Activated naive CD4-positive, alpha-beta T cell treated with anti-CD3 and anti-CD28 coated beads, Interleukin-2, amount 50 U/mL, for 72 hours (primary cell): ENCODE measurements around the gene C3orf22. TPM values are rescaled to one million over a fixed set of nuclear protein-coding genes. Genes with fewer than 3 reads are reported as not detected.

Source experiments
- ATAC-seq, 2 donors: fragments of 150-1000 bp; cut with Tn5 transposase; 2 replicates each; pipeline ENCODE4 v1.10.0; 2021; ENCODE audit warnings: mild to moderate bottlenecking in 2 of 2, moderate library complexity in 2 of 2
- DNase-seq, 2 donors: peaks; one replicate each; pipeline ENCODE4 v3.0.0; 2021 to 2022; ENCODE audit warnings: low spot score in 2 of 2
- H3K27ac Mint-ChIP-seq, 2 donors: one replicate each; pipeline ENCODE4 v1.8.0; 2022; ENCODE audit warnings: mild to moderate bottlenecking in 2 of 2, mixed read lengths in 2 of 2
- H3K36me3 Mint-ChIP-seq, 2 donors: one replicate each; pipeline ENCODE4 v1.8.0; 2022; ENCODE audit warnings: mixed read lengths in 2 of 2
- H3K9me3 Mint-ChIP-seq, 2 donors: one replicate each; pipeline ENCODE4 v1.8.0; 2022; ENCODE audit warnings: mixed read lengths in 2 of 2
- total RNA-seq, 2 donors: library from RNA; stranded (reverse); gene quantifications; one replicate each; pipeline ENCODE4 v1.2.3, GENCODE V29; 2022

C3orf22 gene
- total RNA-seq, 2 donors from 2014 or later = not detected

DNA sequence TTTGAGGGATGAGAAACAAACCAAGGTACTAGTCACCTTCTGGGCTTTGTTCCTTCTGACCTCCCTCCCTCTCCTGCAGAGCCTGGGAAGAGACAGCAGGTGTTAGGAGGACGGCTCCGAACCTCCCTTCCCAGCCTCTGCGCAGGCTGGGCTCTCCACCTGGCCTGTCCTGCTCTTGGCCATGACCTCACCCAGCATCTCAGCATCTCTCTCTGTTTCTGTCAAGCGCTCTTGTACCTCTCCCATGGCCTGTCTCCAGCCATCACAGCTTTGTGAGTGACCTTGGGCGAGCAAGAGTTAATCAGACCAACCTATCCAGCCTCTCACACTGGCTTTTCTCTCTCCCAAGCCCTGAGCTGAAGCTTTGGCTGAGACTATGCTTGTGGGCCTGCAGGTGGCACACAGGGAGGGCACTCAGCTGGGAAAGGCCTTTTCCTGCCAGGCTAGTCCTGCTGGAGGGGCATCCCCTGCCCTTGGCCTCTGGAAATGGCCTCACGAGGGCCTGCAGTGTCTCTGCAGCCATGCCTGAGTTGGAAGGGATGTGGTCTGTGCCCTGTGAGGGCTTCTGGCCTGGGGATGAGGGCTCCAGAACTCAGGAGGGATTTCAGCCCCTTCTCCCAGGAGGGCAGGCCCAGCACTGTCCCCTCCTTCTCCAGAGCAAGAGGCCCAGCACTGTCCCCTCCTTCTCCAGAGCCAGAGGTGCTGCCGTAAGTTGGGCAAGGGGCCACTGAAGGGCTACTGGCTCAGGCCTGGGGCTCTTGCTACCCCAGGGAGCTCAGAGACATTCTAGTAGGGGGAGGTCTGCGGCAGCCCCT lies 32.7 kb downstream of the C3orf22 start:
- Mint-ChIP-seq H3K27ac (no peak overlapping the region), H3K36me3 (no peaks in the 10 kb centered on the region), H3K9me3 (no peaks in the 10 kb centered on the region)
- ATAC-seq (no peak), DNase-seq (no peak)

GRCh38 chr3:126525091-126525852 lies 33.5 kb downstream of the C3orf22 start:
- ATAC-seq (no peak), DNase-seq (no peak)
- no peaks in the 10 kb centered on the region for H3K36me3 Mint-ChIP-seq
- no peak overlapping the region for H3K27ac Mint-ChIP-seq
- H3K9me3 Mint-ChIP-seq = no peaks in the 10 kb centered on the region

DNA sequence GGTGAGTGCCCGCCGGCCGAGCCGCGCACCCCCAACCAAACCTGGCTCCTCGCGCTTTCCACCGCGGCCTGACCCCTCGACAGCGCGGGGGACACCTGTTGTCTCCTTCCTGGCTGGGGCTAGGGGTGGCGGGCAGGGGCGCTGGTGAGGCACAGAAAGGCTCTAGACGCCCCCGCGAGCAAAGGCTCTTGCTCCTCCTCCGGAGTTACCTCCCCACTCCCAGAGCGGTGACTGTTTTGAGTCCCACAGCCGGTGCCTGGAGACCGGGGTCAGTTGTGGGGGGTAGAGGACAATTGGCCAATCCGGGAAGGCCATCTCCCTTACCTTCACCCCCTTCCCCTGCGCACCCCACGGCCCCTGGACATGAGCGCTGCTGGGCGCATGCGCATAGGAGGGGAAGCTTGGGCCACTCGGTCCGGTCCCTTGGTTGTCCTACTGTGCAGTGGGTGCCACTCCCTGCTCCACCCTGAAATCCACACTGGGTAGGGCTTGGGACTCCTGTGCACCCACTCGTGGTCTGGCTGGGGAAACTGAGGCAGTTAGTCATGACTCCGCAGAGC lies 34.2 kb downstream of the C3orf22 start:
- ATAC-seq = peak in 1 of 2 donors; percentile 38
- DNase-seq = no peak
- no peaks in the 10 kb centered on the region for H3K9me3 Mint-ChIP-seq
- no peak overlapping the region for H3K27ac Mint-ChIP-seq
- no peaks in the 10 kb centered on the region for H3K36me3 Mint-ChIP-seq

GRCh38 chr3:126523745-126524428 lies 34.8 kb downstream of the C3orf22 start, which contains the start of gene CHST13:
Gene CHST13 (plus strand): TSS chr3:126524155. CDS start chr3:126524333, 178 bp downstream.
- Mint-ChIP-seq H3K36me3 (no peaks in the 10 kb centered on the region), H3K9me3 (no peaks in the 10 kb centered on the region), H3K27ac (no peak within 1 kb of the TSS)
- ATAC-seq = peak in 1 of 2 donors; percentile 63
- DNase-seq = peak in 1 of 2 donors; percentile 14

- no peak for ATAC-seq
- Mint-ChIP-seq H3K27ac (no peak overlapping the region), H3K36me3 (no peaks in the 10 kb centered on the region), H3K9me3 (no peaks in the 10 kb centered on the region)
- peak in 1 of 2 donors; percentile 49 for DNase-seq
Measured at GRCh38 chr3:126522363-126522788, 36.4 kb downstream of the C3orf22 start.

GRCh38 chr3:126521122-126521891 lies 37.4 kb downstream of the C3orf22 start:
- Mint-ChIP-seq H3K9me3 (no peaks in the 10 kb centered on the region), H3K36me3 (no peaks in the 10 kb centered on the region), H3K27ac (peak overlapping the region in 1 of 2 donors; percentile 4)
- DNase-seq (no peak), ATAC-seq (no peak)

DNA sequence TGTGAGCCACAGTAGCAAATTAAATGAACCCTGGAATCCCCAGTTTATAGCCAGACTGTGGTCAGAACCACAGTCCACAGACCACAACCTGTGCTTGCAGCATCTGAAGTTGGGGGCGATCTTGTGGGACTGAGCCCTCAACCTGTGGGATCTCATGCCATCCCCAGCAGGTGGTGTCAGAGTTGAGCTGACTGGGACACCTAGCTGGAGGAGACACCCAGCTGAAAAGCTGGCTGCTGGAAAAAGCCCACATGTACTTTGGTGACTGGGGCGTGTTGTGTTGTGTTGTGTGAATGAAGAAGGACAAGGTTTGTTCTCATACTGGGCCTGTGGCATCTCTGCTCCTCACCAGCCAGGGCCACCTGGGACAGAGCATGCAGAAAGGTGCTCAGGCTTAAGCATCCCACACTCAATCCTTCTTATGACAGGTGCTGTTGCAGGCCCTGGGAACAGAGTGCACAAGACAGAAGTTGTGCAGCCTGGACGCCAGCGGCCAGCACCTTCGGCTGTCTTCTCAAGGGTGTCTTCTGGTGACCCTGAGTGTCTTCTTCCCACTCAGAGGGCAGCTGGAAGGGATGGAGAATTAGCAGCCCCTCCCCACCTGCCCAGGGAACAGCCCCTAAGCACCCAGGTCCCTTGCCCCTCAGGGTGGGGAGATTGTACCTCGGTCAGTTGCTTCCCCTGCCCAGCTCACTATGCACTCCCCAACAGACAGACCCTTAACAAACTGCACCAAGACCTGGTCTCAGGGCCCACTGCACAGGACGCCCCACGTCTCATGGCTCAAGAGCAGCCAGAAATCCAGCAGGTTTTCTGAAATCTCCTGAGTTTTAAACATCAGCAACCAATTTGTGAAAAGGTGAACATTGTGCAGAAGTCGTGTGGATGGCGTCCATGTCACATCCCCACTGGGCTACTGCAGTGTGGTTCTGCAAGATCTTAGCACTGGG lies 39.0 kb downstream of the C3orf22 start:
- DNase-seq (peak in 1 of 2 donors; percentile 44), ATAC-seq (no peak)
- Mint-ChIP-seq H3K36me3 (no peaks in the 10 kb centered on the region), H3K9me3 (no peaks in the 10 kb centered on the region), H3K27ac (no peak overlapping the region)

DNA sequence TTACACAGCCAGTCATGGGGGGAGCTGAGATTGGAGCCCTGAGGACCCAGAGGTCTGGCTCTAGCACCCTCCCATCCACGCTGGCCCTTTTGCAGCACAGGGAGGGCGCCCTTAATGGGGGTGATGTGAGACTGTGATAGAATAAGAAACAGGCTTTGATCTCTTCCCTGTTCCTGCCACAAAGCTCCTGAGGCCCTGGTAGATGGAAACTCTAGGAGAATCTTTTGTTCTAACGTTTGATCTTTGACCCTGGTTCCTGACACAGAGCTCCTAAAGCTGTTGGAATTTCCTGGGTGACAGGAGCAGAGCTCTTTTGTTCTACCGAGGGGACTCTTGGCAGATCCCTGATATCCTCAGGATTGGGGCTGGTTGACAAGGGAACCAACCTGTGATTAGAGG lies 40.0 kb downstream of the C3orf22 start:
- ATAC-seq = no peak
- Mint-ChIP-seq H3K36me3 (no peaks in the 10 kb centered on the region), H3K27ac (no peak overlapping the region), H3K9me3 (no peaks in the 10 kb centered on the region)
- DNase-seq = no peak

DNA sequence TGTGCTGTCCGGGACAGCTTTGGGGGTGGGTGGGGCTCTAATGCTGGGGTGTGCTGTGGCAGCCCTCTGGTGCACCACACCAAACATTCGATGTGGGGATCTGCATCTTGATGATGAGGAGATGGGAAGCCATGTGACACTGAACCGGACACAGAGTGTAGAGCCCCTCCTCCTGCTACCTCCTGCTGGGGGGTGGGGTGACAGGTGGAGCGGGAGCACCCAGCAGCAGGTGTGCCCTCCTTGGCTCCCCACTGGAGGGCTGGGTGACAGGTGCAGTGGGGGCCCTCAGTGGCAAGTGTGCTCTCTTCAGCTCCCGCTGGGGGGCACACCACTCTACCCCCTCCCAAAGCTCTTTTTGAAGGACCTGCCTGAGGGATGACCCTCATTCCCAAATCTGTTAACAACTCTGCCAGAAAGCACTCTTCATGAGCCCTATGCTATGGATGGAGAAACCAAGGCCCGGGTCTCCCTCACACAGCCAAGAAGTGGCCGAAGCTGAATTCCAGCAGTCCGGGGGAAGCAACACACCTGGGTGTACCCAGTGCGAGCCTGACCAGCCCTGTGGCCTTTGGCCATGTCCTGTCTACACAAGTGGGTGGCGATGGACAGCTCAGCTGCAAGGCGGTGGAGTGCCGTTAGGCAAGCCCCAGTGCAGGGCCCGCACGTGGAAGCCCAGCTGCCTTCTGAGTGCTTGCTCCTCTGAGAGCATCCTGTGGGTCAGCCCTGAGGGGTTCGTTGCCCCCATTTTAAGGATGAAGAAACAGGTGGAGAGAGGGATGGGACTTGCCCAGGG lies 40.5 kb downstream of the C3orf22 start:
- ATAC-seq (no peak), DNase-seq (no peak)
- H3K9me3 Mint-ChIP-seq = no peaks in the 10 kb centered on the region
- no peak overlapping the region for H3K27ac Mint-ChIP-seq
- no peaks in the 10 kb centered on the region for H3K36me3 Mint-ChIP-seq

- Mint-ChIP-seq H3K9me3 (no peaks in the 10 kb centered on the region), H3K36me3 (no peaks in the 10 kb centered on the region), H3K27ac (no peak within 1 kb of the TSS)
- no peak for ATAC-seq
- DNase-seq = no peak
Measured at GRCh38 chr3:126517291-126517951, 41.3 kb downstream of the C3orf22 start, which contains the start of gene UROC1. Gene UROC1 (minus strand): TSS chr3:126517773. CDS start chr3:126517719, 54 bp downstream.

- H3K36me3 Mint-ChIP-seq = no peaks in the 10 kb centered on the region
- DNase-seq = no peak
- H3K9me3 Mint-ChIP-seq = no peaks in the 10 kb centered on the region
- no peak overlapping the region for H3K27ac Mint-ChIP-seq
- no peak for ATAC-seq
Measured at GRCh38 chr3:126516936-126517290, 41.8 kb downstream of the C3orf22 start.

GRCh38 chr3:126516152-126516935 lies 42.4 kb downstream of the C3orf22 start:
- DNase-seq = no peak
- Mint-ChIP-seq H3K36me3 (no peaks in the 10 kb centered on the region), H3K27ac (no peak overlapping the region), H3K9me3 (no peaks in the 10 kb centered on the region)
- ATAC-seq = no peak

DNA sequence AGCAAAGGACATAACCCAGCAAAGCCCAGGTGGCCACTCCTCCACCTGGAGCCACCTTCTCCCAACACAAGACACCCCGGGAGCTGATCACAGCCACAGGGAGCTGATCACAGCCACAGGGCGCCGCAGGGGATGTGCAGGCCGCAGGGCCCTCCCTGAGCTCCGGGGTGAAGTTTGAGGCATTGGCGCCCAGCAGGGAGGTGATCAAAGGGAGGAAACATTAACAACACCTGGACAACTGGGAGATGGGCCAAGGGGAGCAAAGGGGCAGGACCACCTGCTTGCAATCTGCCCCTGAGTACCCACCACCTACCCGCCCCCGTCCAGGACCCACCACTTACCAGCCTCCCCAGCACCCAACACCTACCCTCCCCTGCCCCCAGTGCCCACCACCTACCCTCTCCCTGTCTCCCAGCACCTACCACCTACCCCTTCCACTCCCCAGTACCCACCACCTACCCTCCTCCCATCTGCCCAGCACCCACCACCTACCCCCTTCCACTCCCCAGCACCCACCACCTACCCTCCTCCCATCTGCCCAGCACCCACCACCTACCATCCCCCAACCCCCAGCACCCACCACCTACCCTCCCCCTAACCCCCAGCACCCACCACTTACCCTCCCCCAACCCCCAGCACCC lies 43.5 kb downstream of the C3orf22 start:
- H3K9me3 Mint-ChIP-seq = no peaks in the 10 kb centered on the region
- no peak for DNase-seq
- no peak overlapping the region for H3K27ac Mint-ChIP-seq
- no peak for ATAC-seq
- no peaks in the 10 kb centered on the region for H3K36me3 Mint-ChIP-seq
